HG03045 (cell line): ENCODE data around the gene LRRC4.

Experiments used
- ATAC-seq: cut with Tn5 transposase; IDR thresholded peaks from one replicate; pipeline ENCODE4 v1.9.1; 2021; ENCODE audit warnings: mild to moderate bottlenecking, moderate library complexity; ENCODE audit not compliant: unreplicated experiment

LRRC4 gene

DNA sequence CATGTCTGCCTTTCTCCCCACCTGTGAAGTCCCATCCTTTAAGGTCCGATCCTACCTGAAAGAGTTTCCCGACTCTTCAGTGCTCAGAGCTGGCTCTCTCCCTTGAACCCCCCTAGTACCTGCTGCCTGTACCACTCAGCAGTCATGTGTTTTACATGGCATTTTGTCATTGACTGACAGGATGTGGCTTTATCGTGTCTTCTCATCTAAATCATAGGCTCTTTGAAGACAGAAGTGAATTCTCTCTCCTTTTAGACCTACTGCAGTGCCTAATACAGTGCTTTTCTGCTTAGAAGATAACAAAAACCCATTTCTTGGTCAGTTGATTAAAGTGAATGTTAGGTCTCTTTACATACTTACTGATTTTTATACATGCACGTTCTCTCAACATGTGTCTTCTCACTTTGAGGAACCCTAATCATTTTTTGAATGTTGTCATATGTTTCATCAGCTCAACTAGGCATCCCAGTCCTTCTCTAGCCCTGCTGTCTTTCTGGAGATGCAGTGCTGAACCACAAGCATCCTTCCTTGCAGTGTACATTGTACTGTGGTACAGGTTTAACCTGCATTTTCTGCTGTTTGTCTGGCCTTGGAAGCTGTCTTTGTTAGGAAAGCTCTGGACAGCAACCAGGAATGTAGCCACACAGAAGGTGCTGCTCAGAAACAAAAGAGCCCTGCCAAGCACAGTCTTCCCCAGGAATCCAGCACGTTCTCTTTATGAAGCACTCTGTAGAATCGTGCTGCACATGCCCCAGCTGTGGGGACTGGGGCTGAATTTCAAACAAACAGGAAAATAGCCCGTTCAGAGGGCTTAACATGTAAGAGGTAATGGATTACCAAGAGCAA, 28.1 kb upstream of the LRRC4 start:
- ATAC-seq = no peak

DNA sequence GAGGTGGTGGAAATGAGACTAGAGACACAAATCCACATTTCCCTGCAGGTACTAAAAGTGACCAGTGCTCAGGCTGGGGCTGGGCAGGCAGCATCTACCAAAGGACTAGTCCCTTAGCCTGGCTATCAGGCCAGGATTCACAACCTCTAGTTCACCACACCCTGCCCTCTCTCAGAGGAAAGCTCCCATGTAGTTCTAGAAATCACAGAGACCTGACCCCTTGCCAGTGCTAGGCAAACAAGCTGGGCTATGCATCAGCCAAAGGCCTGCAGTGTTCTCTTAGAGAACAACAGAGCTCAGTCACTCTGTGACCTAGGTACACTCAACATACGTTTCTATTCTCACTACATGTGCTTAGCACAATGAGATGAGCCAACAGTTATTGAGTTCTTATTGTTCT, 26.7 kb upstream of the LRRC4 start:
- ATAC-seq = no peak

DNA sequence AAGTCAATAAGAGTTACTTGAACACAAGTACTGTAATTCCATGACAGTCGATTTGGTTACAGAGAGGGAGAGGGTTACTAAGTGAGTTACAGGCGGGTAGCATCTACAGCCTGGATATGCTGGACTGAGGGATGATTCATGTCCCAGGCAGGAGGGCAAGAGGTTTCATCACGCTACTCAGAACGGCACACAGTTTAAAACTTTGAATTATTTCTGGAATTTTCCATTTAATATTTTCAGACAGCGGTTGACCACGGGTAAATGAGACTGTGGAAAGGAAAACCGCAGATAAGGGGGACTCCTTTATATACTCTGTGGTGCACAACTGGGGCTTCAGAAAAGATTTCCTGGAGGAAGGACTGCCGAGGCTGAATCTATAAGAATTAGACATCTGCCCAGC, 25.7 kb upstream of the LRRC4 start:
- ATAC-seq = no peak

DNA sequence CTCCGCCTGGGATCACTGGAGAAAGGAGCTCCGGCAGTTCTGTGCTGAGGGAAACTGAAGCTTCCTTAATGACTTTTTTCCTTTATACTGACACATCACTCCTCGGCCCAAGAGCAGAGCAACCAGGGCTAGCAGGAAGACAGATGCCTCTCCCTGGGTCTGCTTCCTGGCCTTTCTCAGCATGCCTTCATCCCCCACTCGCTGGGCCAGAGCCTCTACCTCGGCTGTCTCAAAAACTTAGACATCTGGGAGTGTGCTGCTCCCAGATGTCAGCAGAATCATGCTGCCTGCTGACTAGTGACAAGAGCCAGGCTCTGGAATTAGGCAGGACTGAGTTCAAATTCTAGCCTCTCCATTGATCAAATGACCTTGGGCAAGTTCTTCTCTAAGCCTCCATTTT, 24.4 kb upstream of the LRRC4 start:
- ATAC-seq = no peak

DNA sequence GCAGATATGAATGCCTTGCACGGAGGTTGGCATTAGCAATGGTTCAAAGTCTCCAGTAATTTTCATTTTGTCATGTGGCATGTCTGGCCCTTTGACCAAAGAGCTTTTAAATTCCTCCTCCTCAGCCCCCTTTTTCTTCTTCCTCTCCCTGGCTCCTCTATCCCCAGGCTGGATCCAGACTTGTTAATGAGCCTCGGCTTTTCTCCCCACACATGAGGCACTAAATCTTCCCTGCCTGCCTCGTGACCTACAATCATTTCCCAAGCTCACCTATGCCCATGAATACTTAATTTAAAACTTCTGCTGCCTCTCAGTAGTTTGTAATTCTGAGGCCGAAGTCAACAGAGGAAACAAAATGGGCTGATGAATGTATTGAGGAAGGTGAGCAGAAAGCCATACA, 23.3 kb upstream of the LRRC4 start:
- ATAC-seq = no peak

DNA sequence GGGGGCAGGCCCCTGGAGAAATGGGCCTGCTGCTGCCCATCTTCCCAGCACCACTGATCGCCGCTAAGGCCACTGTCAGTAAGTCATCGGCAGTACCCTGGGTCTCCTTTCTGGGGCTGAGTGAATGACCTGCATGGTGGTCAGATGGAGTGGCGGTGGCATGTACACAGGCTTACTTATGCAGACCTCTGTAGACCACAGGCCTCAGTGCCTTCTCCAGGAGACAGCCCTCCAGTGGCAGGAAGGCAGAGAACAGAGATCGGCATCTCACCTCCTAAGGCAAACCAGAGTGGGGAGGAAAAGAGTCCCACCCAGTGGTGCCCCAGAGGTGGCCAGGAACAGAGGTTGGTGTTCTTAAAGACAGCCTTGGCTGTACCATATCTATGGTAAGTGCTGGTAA, 22.8 kb upstream of the LRRC4 start:
- no peak for ATAC-seq

DNA sequence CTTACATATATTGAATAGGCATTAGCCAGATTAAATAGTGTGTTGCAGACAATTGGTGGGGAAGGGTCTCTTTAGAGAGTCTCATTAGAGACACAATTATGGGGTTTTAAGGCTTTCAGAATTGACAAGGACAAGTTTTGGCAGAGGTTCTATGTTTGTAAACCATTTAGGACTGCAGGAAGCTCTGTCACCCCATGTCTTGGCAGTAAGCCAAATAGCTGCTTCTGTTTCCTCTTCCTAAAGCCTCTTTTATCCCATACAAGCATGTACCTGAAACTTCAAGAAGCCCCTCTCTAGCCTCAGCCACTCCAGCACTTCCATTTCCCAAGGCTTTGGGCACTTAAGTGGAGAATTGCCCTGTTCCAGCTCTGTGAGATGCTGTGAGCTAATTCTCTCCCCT, 21.8 kb upstream of the LRRC4 start:
- ATAC-seq = no peak

DNA sequence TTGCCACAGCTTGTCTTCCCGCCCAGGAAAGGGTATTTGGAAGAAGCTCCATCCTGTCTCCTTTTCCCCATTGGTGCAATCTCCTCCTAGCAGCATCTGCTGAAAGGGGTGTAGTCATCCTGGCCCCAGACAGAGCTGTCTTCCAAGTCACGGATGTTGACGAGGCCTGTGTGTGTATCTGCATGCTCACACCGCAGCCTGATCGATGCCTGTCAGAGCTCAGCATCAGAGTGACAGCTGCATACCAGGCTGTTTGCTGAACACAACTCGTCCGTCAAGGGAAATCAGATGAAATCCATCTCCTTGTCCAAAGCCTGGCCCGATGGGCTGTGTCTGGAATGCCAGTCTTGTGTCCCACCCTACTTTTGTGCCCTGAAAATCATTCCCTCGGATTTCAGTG, 21.2 kb upstream of the LRRC4 start:
- ATAC-seq = no peak

DNA sequence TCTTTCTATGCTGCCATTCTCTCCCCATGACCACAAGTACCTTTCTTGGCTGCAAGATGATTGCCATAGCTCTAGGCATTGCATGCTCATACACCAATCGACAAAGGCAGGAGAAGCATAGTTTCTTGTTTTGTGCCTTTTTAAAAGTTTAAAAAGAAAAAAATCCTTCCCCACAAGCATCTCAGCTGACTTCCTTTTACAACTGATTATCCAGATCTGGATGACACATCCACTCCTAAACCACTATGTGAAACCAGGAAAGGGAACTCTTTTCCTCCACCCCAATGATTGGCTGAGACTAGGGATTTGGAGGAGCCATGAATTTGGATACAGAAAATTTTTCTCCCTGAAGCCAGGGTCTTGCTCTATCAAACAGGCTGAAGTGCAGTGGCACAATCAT, 14.5 kb upstream of the LRRC4 start:
- ATAC-seq = no peak

DNA sequence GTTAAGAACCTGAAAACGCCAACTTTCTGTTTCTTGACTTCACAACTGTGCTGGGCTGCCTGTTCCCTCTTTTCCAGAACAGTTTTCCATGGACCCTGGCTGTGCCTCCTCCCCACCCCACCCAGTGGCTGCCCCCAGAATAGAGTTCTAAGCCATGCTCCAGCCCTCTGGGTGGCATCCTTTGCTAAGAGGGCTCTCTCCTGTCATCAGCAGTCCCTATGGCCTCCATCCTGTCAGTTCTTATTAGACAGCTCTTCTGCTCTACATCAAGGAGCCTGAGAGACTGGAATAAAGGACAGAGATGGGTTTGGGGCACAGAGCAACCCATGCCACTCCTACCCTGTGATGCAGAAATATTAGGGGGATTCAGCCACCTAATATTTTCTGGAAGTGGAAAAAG, 13.9 kb upstream of the LRRC4 start:
- ATAC-seq = no peak

DNA sequence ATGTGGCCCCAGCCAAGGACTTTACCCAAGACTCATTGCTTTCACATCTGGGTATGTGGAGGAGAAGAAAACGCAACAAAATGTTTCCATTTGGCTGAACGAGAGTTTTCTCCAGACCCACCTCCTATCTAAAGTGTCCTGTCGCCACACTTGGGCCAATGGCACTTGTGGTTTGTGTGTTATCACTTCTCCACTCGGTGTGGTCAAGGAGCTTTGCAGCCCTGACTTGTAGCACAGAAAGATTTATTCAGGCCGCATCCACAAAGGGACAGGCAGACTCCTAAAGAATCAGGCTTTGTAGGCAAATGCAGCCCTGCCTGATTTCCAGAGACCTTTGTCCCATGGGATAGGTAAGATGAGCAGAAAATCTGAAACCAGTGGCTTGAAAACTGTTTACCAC, 12.8 kb upstream of the LRRC4 start:
- ATAC-seq = no peak

DNA sequence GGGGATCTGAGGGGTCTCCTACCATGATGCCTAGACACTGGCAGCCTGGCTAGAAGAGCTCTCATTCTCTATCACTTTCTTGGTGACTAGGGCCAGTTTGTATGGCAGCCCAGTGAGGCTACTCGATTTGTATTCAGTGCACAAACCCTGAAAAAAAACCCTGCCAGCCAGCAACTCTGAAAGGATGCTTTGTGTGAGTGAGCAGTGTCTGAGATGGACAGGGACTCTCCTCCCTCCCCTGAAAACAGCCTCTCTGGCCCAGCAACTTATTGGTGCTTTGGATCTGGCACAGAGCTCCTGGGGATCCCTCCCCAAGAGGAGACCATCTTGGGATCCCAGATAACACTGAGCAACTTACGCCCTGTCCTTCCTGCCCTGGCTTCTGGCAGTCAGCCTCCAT, 10.8 kb upstream of the LRRC4 start:
- no peak for ATAC-seq

DNA sequence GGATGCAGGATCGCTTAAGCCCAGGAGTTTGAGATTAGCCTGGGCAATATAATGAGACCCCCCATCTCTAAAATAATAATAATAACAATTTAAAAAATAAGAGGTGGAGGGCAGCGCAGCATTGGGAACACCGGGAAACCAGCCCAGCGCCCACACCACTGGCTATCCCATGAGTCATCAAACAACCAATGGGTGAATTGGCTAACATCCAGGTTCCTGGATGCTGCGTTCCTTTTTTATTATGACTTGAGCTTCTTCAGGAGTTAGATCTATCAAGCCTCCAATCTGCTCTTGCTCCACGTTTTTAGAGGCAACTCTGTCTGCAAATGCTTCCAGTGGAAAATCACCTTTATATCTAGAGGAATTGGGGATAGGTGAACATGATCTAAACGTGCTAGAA, 10.0 kb upstream of the LRRC4 start:
- ATAC-seq = no peak

DNA sequence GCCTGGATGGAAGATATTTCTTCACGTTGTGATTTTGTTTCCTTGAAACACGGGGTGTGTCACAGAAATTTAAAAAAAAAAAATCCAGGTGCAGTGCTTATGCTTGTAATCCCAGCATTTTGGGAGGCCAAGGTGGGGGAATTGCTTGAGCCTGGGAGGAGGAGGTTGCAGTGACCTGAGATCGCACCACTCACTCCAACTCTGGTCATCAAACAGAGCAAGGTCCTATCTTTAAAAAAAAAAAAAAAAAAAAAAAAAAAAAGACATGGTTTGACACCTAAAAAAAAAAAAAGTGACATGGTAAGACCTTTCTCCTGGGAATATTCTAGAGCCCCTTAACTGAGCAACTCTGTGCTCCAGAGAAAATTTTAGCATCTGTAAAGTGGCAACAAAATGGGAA, 9.0 kb upstream of the LRRC4 start:
- ATAC-seq = no peak

DNA sequence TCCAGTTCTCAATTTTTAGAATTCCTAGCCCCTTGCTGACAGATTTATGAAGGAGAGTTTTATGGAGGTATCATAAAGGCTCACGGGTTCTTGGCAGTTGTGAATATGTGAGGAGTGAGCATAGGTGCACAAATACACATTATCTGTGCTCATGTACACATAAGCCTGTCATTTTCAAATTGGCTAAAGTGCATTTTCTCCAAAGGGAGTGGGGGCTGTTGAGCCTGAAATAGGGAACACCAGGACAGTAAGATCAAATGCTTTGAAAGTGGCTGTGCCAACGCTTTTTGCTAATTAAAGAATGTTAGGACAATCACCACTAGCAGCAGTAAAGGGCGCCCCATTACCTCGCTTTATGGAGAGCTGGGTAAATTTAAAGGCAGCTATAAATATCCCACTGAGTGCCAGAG, 8.3 kb upstream of the LRRC4 start:
- ATAC-seq = no peak

DNA sequence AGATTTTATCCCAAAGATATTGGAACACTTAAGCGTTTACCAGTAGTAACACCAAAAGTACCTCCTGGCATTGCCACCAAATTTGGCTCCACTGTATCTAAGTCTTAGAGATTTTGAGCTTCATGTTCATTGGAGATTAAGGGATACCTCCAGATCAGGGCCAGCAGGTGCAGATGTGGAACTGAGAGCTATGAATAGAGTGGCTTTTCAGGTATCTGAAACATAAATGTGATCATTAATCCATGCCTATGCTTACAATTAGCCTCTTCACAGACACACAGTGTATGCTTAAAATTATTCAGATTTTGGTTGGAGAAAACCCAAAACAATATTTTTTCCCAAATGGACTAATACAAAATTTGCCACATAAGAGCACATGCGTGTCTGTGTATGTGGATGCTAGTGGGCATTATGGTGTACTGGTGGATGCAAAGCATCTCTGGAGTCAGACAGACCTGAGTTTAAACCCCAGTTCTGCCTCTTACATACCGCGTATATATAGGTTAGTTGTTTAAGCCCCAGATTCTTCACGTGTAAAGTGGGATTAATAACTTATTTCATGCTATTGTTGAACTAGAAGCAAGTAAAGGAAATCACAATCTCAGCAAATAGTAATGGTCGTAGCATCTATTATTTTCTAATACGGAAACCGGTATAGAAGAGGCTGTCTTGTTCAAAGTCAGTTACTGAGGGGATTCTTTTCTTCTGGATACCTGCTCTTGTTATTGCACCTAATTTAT, 6.8 kb upstream of the LRRC4 start:
- ATAC-seq = no peak

DNA sequence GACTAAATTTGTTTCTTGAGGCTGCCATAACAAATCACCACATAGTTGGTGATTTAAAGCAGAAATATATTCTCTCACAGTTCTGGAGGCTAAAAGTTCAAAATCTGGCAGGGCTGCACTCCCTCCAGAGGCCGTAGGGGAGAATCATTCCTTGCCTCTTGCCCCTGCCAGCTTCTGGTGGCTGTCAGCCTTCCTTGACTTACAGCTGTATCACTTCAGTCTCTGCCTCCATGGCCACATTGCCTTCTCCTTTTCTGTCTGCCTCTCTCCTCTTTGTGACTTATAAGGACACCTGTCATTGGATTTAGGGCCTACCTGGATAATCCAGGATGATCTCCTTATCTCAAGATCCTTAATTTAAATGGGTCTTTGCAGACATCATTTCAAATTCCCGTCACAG, 5.8 kb upstream of the LRRC4 start:
- peak; percentile 1 for ATAC-seq

DNA sequence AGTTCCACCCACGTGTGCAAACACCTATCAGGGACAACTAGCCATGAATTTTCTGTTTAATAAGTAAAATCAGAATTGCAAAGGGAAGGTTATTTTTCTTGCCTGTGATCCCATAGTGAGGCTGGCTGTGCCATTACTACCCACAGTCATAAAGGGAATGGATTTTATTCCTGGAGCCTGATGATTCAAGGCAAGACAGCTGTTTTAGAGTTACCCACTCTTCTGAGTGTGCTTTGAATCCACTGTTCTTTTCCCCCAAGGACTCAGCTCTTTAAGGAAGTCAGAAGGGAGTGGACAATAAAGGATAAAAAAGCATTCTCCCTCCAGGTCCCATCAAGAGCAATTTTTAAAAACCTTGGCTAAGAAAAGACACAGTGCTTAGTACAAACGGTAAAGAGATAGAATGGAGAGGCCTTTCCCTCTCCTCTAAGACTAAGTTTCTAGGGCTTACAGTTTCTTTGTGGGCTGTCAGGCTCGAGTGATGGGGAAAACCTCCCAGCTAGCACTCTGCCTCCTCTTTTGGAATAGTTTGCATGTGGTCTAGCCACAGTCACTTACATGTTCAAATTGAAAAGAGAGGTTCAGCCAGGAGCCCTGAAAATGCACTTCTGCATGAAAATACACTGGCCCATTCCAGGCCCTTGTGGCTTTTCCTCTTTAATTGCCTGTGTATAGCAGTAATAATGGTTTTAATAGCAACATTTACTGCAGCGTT, 5.1 kb upstream of the LRRC4 start:
- ATAC-seq = peak; percentile 55

DNA sequence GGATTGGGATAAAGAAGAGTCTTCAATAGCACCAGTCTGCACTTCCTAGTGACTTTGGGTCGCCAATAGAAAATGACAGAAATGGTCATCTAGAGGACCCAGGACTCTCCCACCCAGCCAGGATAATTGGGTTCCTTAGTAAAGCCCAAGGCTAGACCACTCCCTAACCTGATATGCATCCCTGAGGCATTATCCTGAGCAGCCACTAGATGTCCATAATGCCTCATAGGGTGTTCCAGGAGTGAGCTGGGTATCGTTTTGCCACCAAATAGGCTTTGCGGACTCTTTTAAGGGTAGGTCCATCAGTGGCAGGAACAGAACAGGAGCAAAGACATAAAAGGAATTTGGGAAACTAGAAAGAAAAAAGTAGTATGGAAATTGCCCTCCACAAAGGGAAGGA, 4.5 kb upstream of the LRRC4 start:
- no peak for ATAC-seq

DNA sequence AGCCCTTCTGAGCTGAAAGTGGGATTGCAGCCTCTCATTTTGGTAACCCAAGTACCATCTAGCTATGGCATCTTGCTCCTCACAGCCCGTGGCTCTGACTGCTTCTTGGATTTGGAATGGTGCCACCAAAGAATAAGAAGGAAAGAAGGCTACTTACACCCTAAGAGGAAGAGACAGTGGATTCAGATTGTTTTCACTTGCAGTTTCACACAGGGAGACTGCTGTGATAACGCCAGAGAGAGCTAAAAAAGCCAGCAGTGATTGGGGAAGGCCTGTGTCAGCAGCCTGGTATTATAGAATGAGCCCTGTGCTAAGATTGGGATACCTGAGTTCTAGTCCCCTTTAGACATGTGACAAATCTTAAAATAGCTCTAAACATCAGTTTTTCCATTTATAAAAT, 3.6 kb upstream of the LRRC4 start:
- ATAC-seq = no peak

DNA sequence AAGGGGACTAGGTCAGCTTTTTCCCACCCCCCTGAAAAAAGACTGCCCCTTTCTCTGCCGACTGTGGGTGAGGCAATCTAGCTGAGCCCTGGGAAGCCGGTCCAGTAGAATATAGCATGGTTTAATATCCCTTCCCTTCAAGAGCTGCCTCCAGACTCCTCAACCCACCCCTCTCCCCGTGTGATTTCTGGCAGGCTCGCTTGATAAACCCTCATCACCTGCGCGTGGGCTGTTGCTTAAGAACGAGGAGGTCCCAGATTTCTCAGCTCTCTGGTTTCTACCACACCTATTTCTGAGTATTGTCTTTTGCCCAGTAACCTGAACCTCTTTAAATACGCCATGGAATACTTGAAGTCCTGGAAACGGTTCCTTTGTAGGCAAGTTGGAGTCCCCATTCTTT, 2.0 kb upstream of the LRRC4 start:
- ATAC-seq = no peak
